Testis (tissue), 3 donors: Measurements from ENCODE around the gene PLA2G15. TPM values are rescaled to one million over a fixed set of nuclear protein-coding genes. Genes with fewer than 3 reads are reported as not detected.

Source experiments
- DNase-seq: peaks from one replicate; pipeline ENCODE4 v3.0.0-alpha.2; 2019
- H3K27ac ChIP-seq, 2 donors: fragments of 200-600 bp; sonication (generic); one replicate each; pipeline ENCODE4 v1.5.1; 2019
- H3K27me3 ChIP-seq: fragments of 200-600 bp; sonication (generic); one replicate; pipeline ENCODE4 v1.5.1; 2019
- H3K36me3 ChIP-seq: fragments of 200-600 bp; sonication (generic); one replicate; pipeline ENCODE4 v1.5.1; 2017; ENCODE audit warnings: low read depth; ENCODE audit errors: missing control alignments
- H3K4me1 ChIP-seq: fragments of 200-600 bp; sonication (generic); one replicate; pipeline ENCODE4 v1.5.1; 2019
- H3K4me3 ChIP-seq, 2 donors: fragments of 200-600 bp; sonication (generic); one replicate each; pipeline ENCODE4 v1.5.1; 2017 to 2019
- H3K9me3 ChIP-seq: fragments of 200-600 bp; sonication (generic); one replicate; pipeline ENCODE4 v1.5.1; 2017
- CTCF ChIP-seq, 3 experiments: fragments of 450-650 bp in 2 of 3; fragments of 200-600 bp in 1 of 3; sonication (generic) in 1 of 3; IDR thresholded peaks; one replicate each; pipeline ENCODE4 v1.5.1; 2016 to 2019; ENCODE audit warnings: antibody characterized with exemption in 3 of 3, mild to moderate bottlenecking in 2 of 3, moderate library complexity in 1 of 3
- POLR2A ChIP-seq: fragments of 450-650 bp; IDR thresholded peaks from one replicate; pipeline ENCODE4 v1.6.1; 2017; ENCODE audit warnings: antibody characterized with exemption, mild to moderate bottlenecking, moderate library complexity
- WGBS, 2 donors: methylation state at CpG; one replicate each; pipeline ENCODE4 v1.1.5; 2018; 5-methylcytosine and 5-hydroxymethylcytosine counted together
- intact Hi-C: fragments of 100-400 bp; cut with DNase I; formaldehyde crosslinking; loops from one replicate; pipeline ENCODE4 v1.15.1; 2023; ENCODE audit warnings: low total_unique reads
- polyA plus RNA-seq: library from polyadenylated mRNA; stranded (reverse); fragments of 350-450 nt; fragmentation: Illumina TruSeq; extraction: RNeasy Lipid Tissue Mini Kit (QIAGEN cat#74804); gene quantifications from one replicate; pipeline ENCODE4 v1.2.3, GENCODE V29; 2014; ENCODE audit warnings: low read depth, low replicate concordance; ENCODE audit not compliant: insufficient read depth
- total RNA-seq, 2 donors: library from RNA; depleted of rRNA; stranded (reverse); fragments of >200 nt; gene quantifications; one replicate each; pipeline ENCODE4 v1.2.3, GENCODE V29; 2016

Gene PLA2G15
- total and polyA plus RNA-seq, 3 donors from 2014 or later = 27.3 to 44.7 (median 37.2) TPM

DNA sequence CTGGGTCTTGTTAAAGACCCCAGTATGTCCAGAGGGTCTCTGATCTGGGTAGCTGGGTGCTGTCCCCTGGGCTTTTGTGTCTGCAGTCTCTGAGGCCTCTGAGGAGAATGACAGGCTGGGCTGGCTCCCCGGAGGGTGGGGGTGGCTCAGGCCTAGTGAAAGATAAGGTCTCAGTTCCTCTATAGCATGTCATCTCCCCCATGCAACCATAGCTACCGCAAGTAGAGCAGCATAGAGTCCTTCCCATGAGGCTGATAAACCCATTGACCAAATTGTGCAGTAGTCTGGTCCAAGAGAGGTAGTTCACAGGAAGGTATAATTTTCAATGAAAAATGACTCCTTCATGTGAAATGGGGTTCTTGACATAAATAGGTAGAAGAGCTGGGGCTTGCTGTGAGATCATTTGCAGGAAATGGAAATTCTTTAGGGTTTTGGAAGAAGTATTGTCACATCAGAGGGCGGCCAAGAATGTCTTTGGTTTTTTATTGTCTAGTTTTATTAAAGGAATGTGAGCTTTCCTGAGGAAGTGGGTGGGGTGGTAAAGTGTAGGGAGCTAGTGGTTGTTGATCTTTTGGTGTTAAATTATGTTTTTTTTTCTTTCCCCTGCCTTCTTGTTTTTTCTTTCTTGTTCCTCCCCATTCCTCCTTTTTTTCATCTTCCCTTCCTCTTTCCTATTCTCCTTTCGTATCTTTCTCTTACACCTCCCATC is 44.6 kb downstream of the PLA2G15 start:
- WGBS, 2 donors = 66 to 90% methylated on average over 3 to 4 of the region's 4 CpGs
- no peak for DNase-seq
- TF ChIP-seq POLR2A = no peak
- no peak for TF ChIP-seq CTCF (IDR thresholded peaks at IDR 0.05)
- no peaks in the 10 kb centered on the region for H3K36me3 ChIP-seq
- peaks cover 17% of the 10 kb centered on the region for H3K4me1 ChIP-seq
- intact Hi-C loops = no loop called here
- no peak overlapping the region for H3K4me3 ChIP-seq
- H3K27me3 ChIP-seq = no peaks in the 10 kb centered on the region
- H3K9me3 ChIP-seq = no peaks in the 10 kb centered on the region
- H3K27ac ChIP-seq = no peak overlapping the region

DNA sequence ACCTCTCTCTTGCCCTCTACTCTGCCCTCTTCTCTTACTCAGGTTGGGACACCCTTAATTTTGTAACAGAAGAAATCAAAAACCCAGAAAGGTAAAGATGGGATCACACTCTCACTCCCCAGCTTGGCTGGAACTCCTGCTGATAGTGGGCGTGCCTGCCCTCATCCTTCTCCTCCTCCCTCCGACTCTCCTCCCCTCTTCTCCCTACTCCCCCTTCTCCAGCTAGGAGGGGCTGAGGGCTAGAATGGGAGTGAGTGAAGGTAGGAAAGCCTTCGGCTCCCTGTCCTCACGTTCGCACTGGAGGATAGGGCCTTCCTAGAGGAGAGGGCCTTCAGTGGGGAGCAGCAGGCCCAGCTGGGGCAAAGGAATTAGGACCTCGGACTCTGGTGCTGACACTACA is 45.3 kb downstream of the PLA2G15 start:
- no peak for DNase-seq
- Histone ChIP-seq H3K4me3 (no peak overlapping the region), H3K27ac (no peak overlapping the region), H3K36me3 (no peaks in the 10 kb centered on the region), H3K9me3 (no peaks in the 10 kb centered on the region), H3K4me1 (peaks cover 11% of the 10 kb centered on the region), H3K27me3 (no peaks in the 10 kb centered on the region)
- TF ChIP-seq POLR2A = no peak
- TF ChIP-seq CTCF (IDR thresholded peaks at IDR 0.05) = no peak
- 76 to 85% methylated on average over 6 of the region's 6 CpGs for WGBS, 2 donors
- intact Hi-C loops = no loop called here

- Histone ChIP-seq H3K36me3 (no peaks in the 10 kb centered on the region), H3K4me3 (no peak overlapping the region), H3K9me3 (no peaks in the 10 kb centered on the region), H3K27me3 (no peaks in the 10 kb centered on the region), H3K4me1 (peaks cover 8% of the 10 kb centered on the region), H3K27ac (no peak overlapping the region)
- intact Hi-C loops = no loop called here
- no peak for DNase-seq
- 92 to 97% methylated on average over 3 to 4 of the region's 4 CpGs for WGBS, 2 donors
- TF ChIP-seq POLR2A = no peak
- TF ChIP-seq CTCF (IDR thresholded peaks at IDR 0.05) = no peak
Measured at GRCh38 chr16:68291227-68291626, 46.1 kb downstream of the PLA2G15 start.

DNA sequence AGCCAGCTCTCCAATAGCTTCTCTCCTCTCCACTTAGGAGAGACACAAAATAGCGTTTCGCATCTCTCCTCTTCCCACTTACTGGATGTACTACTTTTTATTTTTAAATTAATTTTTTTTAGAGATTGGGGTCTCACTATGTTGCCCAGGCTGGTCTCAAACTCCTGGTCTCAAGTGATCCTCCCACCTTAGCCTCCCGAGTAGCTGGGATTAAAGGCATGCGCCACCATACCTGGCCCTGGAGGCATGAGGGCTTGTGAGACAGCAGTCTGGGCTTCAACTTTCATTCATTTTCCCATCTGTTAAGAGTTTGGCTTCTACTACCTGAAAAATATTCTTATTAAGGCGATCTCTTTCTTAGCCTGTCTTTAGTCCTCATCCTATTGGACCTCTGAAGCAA is 47.3 kb downstream of the PLA2G15 start:
- Histone ChIP-seq H3K36me3 (no peaks in the 10 kb centered on the region), H3K9me3 (no peaks in the 10 kb centered on the region), H3K27me3 (no peaks in the 10 kb centered on the region), H3K27ac (no peak overlapping the region), H3K4me1 (peaks cover 7% of the 10 kb centered on the region), H3K4me3 (no peak overlapping the region)
- intact Hi-C loops = no loop called here
- no peak for DNase-seq
- 94 to 99% methylated on average over 5 of the region's 5 CpGs for WGBS, 2 donors
- no peak for TF ChIP-seq POLR2A
- TF ChIP-seq CTCF (IDR thresholded peaks at IDR 0.05) = no peak

- Histone ChIP-seq H3K36me3 (no peaks in the 10 kb centered on the region), H3K27me3 (no peaks in the 10 kb centered on the region), H3K4me1 (peaks cover 6% of the 10 kb centered on the region), H3K4me3 (no peak overlapping the region), H3K27ac (peak overlapping the region in 1 of 2 donors; percentile 26), H3K9me3 (no peaks in the 10 kb centered on the region)
- DNase-seq = peak; percentile 44
- intact Hi-C loops = no loop called here
- 40 to 53% methylated on average over 12 of the region's 12 CpGs for WGBS, 2 donors
- TF ChIP-seq POLR2A = no peak
- TF ChIP-seq CTCF (IDR thresholded peaks at IDR 0.05) = no peak
Measured at GRCh38 chr16:68296291-68296690, 51.1 kb downstream of the PLA2G15 start.
